IPS-15b (cell line): ENCODE measurements around the gene CEMP1.
"Not testable (repeated sequence)": the region's sequence is repeated elsewhere in the genome, so short reads cannot be mapped to it uniquely, and the experiment has no call there.

Experiments
- H3K27me3 ChIP-seq: one replicate; pipeline ENCODE4 v1.6.1; 2013; ENCODE audit warnings: low read length; ENCODE audit not compliant: control insufficient read depth, insufficient read depth
- H3K36me3 ChIP-seq: one replicate; pipeline ENCODE4 v1.6.1; 2013; ENCODE audit warnings: low read length; ENCODE audit not compliant: control insufficient read depth, insufficient read depth
- H3K4me1 ChIP-seq: one replicate; pipeline ENCODE4 v1.6.1; 2013; ENCODE audit warnings: mild to moderate bottlenecking, low read length; ENCODE audit not compliant: control insufficient read depth, insufficient read depth
- H3K4me3 ChIP-seq: one replicate; pipeline ENCODE4 v1.5.1; 2013; ENCODE audit warnings: low read depth, low read length
- H3K9ac ChIP-seq: one replicate; pipeline ENCODE4 v1.6.1; 2013; ENCODE audit warnings: low read depth, mild to moderate bottlenecking, low read length
- H3K9me3 ChIP-seq: one replicate; pipeline ENCODE4 v1.6.1; 2013; ENCODE audit warnings: mild to moderate bottlenecking, low read length; ENCODE audit not compliant: control insufficient read depth, insufficient read depth

Gene CEMP1

DNA sequence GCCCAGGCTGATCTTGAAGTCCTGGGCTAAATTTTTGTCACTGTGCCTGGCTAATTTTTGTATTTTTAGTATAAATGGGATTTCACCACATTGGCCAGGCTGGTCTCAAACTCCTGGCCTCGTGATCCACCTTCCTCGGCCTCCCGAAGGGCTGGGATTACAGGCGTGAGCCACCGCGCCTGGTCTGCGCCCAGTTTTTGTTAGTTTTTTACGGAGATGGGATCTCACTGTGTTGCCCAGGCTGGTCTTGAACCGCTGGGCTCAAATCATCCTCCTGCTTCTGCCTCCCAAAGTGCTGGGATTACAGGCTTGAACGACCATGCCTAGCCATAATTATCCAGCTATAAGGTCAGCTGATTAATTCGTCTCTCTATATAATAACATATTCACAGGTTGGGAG is 2.7 kb upstream of the CEMP1 start:
- no peaks in the 10 kb centered on the region for H3K4me1 ChIP-seq
- no peak overlapping the region for H3K9ac ChIP-seq
- no peaks in the 10 kb centered on the region for H3K27me3 ChIP-seq
- H3K9me3 ChIP-seq, result no peaks in the 10 kb centered on the region
- H3K36me3 ChIP-seq, result peaks cover 13% of the 10 kb centered on the region
- no peak overlapping the region for H3K4me3 ChIP-seq

DNA sequence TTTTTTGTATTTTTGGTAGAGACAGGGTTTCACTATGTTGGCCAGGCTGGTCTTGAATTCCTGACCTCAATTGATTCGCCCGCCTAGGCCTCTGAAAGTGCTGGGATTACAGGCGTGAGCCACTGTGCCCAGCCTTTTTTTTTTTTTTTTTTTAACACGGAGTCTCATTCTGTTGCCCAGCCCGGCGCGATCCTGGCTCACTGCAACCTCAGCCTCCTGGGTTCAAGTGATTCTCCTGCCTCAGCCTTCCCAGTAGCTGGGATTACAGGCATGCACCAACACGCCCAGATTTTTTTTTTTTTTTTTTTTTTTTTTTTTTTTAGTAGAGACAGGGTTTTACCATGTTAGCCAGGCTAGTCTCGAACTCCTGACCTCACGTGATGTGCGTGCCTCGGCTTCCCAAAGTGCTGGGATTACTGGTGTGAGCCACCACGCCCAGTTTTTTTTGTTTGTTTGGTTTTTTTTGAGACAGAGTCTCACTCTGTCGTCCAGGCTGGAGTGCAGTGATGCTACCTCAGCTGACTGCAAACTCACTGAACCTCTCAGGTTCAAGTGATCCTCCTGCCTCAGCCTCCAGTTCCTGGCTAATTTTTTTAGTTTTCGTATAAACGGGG is 2.0 kb upstream of the CEMP1 start:
- Histone ChIP-seq H3K36me3 (peaks cover 19% of the 10 kb centered on the region), H3K4me3 (peak overlapping the region; percentile 76)
- H3K27me3 ChIP-seq, H3K9me3 ChIP-seq, H3K4me1 ChIP-seq, H3K9ac ChIP-seq: not testable (repeated sequence)

DNA sequence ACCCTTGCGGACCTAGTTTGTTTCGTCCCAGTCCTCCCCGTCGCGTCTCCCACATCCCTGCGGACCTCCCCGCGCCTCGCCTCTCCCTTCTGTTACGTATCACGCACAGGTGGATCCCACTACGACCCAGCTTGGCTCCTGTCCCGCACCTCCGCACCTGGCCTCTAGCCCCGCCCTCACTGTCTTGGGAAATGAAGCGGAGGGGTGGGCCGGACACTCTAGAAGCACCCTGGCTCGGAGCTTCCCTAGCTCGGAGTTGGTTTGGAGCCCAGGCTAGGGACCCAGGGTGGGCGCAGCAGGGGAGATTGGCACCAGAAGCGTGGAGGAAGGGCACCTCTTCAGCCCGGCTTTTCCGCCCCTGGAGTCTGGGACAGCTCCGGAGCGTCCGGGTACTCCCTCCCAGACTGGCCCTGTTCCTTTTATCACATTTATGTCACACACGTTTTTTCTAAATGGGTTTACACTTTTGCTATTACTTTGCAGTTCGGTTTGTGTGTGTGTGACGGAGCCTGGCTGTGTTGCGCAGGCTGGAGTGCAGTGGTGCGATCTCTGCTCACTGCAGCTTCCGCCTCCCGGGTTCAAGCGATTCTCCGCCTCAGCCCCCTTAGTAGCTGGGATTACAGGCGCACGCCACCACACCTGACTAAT is 1.4 kb upstream of the CEMP1 start:
- Histone ChIP-seq H3K27me3 (no peaks in the 10 kb centered on the region), H3K36me3 (peaks cover 24% of the 10 kb centered on the region), H3K9ac (peak overlapping the region; percentile 79), H3K4me3 (peak overlapping the region; percentile 76), H3K9me3 (no peaks in the 10 kb centered on the region), H3K4me1 (no peaks in the 10 kb centered on the region)

DNA sequence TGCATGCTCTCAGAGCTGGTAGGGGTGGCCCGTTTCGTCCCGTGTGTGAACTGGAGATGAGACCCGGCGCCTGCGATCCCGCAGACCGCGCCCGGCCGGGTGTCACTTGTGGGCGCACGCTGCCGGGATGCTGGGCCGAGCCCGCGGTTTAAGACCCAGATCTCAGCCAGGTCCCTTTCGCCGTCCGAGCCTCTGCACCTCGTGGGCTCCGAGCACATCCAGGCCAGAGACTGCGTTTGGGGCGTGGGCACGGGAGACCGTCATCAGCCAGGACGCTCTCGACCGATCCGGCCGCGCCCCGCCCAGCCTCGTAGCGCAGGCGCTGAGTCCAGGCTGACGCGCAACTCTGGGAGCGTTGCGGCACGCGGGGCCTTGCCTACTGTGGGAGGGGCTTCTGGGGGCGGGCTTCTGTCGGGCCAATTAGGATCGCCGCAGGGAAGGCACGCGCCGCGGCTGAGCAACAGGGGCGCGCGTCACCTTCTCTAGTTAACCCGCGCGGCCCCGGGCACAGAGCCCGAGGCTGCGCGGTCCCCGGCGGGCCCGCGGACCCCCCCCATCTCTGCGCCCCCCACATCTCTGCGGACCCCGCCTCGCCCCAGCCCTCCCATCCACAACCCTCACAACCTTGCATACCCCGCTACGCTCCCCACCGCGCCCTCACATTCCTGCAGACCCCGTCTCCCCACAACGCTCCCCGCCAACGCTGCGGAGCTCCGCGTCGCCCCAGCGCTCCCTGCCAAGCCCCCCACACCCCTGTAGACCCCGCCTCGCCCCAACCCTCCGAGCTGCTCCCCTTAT is 687 bp upstream of the CEMP1 start:
- Histone ChIP-seq H3K9ac (peak overlapping the region; percentile 79), H3K36me3 (peaks cover 26% of the 10 kb centered on the region), H3K4me1 (no peaks in the 10 kb centered on the region), H3K27me3 (no peaks in the 10 kb centered on the region), H3K4me3 (peak overlapping the region; percentile 76), H3K9me3 (no peaks in the 10 kb centered on the region)

DNA sequence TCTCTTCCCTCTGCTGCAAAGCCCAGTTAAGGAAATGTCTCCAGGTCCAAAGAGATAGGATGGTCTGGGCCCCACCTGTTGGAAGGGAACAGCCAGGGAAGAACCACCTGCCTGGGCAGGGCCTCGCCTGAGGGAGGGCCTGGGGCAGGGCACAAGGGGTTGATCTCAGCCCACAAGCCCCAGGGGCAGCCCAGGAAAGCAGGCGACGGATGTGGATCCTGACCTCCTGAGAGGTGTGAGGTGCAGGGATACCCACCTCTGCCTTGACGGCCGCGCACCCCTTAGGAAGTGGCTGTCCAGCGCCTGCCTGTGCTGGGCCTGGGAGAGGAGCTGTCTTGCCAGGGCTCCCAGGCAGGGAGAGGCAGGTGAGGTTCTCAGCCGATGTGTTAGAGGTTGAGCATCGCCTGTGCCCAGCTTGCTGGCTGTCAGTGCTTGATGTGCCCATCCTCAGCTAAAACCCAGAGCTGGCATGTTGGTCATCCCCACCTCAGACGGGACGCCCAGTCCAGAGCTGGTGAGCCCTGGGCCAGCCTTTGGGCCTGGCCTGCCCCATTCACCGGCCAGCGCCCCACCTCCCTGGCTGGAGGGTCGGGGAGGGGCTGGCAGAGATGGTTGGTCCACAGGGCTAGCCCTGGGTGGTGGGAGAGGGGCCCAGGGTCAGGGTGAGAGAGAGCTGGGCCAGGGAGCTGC is 434 bp downstream of the CEMP1 start:
- H3K36me3 ChIP-seq, result peaks cover 29% of the 10 kb centered on the region
- no peaks in the 10 kb centered on the region for H3K27me3 ChIP-seq
- no peak overlapping the region for H3K9ac ChIP-seq
- peak overlapping the region; percentile 71 for H3K4me3 ChIP-seq
- no peaks in the 10 kb centered on the region for H3K9me3 ChIP-seq
- no peaks in the 10 kb centered on the region for H3K4me1 ChIP-seq

DNA sequence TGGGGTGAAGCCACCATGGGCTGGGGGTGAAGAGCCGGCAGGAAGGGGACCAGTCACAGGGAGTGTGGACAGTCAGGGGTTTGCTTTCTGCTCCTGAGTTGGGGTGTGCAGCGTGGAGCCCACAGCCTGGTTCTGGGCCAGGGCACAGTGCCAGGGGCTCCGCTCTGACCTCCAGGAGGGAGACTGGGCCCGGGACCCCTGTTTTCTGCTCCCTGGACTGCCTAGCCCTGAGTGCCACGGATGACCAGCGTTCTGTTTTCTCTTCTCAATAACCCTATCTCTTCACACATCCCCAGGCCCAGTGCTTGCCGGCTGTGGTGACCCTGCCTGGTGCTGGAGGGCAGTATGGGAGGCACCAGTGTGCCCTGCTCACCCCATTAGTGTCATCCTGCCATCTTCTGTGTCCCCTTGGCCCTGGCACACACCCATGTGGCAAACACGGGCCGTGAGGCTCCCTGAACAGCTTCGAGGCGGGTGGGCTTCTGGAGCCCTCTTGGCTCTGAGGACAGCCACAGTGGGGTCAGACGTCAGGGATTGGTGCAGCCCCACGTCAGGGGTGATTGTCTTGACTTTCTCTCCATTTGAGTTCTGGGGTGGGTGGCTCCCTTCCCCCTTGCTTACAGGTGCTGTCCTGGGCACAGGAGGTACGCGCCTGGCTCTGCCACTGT is 1.1 kb downstream of the CEMP1 start:
- no peaks in the 10 kb centered on the region for H3K9me3 ChIP-seq
- peaks cover 29% of the 10 kb centered on the region for H3K36me3 ChIP-seq
- no peak overlapping the region for H3K4me3 ChIP-seq
- no peaks in the 10 kb centered on the region for H3K4me1 ChIP-seq
- H3K27me3 ChIP-seq, result no peaks in the 10 kb centered on the region
- no peak overlapping the region for H3K9ac ChIP-seq

DNA sequence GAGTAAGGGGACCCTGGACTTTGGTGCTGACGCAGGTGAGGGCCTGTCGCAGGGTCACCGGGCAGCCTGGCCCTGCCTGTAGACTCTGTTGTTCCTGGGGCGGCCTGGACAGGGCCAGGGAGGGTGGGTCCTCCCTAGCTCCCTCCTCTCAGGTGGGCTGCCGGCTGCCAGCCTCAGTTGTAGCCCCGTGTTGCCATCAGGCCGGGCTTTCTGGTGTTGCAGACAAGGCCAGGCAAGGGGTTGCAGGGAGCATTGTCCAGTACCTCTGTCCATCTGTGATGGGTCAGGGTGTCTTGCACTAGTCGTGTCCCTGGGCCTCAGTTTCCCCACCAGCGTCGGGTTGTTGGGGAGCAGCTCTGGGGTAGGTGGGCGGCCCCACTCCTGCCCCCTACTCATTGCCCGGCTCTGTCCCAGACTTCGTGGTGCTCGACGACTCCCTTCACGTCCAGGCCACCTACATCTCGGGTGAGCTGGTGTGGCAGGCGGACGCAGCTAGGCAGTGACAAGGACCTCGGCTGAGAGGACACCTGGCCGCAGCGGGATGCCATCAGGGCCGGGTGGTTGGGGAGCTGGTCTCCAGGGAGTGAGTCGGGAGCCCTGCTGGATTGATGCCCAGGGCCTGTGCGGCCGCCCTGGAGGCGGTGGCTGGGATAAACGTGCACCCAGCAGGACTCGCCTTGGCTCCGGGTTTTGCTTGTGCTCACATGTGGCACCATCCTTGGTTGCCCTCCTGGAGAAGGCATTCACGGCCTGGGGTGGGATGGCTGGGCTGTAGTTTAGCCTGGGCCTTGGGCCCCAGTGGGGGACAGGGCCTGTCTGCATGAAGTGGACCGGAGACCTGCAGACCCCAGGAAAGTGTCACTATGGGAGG is 1.9 kb downstream of the CEMP1 start:
- Histone ChIP-seq H3K9ac (no peak overlapping the region), H3K36me3 (peaks cover 33% of the 10 kb centered on the region), H3K4me3 (no peak overlapping the region), H3K9me3 (no peaks in the 10 kb centered on the region), H3K27me3 (no peaks in the 10 kb centered on the region), H3K4me1 (no peaks in the 10 kb centered on the region)

DNA sequence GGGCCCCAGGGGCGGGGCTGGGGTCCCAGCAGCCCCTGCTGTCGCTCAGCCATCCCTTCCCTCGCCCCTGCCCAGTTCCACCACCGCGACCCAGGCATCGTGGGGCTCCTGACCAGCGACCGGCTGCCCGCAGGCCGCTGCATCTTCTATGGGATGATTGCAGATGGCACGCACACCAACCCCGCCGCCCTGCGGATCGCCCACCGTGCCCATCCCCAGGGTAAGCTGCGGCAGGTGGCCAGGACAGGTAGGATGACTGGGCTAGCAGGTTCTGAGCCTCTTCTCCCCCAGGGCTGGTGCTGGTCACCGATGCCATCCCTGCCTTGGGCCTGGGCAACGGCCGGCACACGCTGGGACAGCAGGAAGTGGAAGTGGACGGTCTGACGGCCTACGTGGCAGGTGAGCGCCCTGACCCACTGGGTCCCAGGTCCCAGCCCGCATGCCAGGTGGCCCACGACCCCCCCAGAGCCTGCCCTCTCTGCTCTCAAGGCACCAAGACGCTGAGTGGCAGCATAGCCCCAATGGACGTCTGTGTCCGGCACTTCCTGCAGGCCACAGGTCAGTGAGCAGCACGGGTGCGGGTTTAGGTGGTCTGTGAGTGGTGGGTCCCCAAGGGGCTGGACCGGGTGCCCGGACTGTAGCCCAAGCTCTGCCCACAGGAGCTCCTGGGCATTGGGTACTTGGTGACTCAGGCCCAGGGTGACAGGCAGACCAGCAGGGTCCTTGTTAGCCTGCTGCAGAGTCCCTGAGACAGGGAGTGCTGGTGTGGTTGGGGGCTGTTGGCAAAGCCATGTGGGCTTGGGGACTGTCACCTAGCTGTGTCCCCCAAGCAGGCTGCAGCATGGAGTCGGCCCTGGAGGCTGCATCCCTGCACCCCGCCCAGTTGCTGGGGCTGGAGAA is 2.8 kb downstream of the CEMP1 start:
- H3K9me3 ChIP-seq, result no peaks in the 10 kb centered on the region
- H3K36me3 ChIP-seq, result peaks cover 40% of the 10 kb centered on the region
- H3K4me1 ChIP-seq, result no peaks in the 10 kb centered on the region
- no peak overlapping the region for H3K9ac ChIP-seq
- no peak overlapping the region for H3K4me3 ChIP-seq
- H3K27me3 ChIP-seq, result no peaks in the 10 kb centered on the region

DNA sequence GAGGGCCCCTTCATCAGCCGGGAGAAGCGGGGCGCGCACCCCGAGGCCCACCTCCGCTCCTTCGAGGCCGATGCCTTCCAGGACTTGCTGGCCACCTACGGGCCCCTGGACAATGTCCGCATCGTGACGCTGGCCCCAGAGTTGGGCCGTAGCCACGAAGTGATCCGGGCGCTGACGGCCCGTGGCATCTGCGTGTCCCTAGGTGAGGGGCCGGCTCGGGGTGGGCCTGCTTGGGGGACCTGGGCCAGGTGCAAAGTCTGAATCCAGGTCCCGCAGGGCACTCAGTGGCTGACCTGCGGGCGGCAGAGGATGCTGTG is 3.5 kb downstream of the CEMP1 start:
- H3K9me3 ChIP-seq, result no peaks in the 10 kb centered on the region
- H3K27me3 ChIP-seq, result no peaks in the 10 kb centered on the region
- H3K36me3 ChIP-seq, result peaks cover 43% of the 10 kb centered on the region
- no peak overlapping the region for H3K4me3 ChIP-seq
- no peaks in the 10 kb centered on the region for H3K4me1 ChIP-seq
- no peak overlapping the region for H3K9ac ChIP-seq

DNA sequence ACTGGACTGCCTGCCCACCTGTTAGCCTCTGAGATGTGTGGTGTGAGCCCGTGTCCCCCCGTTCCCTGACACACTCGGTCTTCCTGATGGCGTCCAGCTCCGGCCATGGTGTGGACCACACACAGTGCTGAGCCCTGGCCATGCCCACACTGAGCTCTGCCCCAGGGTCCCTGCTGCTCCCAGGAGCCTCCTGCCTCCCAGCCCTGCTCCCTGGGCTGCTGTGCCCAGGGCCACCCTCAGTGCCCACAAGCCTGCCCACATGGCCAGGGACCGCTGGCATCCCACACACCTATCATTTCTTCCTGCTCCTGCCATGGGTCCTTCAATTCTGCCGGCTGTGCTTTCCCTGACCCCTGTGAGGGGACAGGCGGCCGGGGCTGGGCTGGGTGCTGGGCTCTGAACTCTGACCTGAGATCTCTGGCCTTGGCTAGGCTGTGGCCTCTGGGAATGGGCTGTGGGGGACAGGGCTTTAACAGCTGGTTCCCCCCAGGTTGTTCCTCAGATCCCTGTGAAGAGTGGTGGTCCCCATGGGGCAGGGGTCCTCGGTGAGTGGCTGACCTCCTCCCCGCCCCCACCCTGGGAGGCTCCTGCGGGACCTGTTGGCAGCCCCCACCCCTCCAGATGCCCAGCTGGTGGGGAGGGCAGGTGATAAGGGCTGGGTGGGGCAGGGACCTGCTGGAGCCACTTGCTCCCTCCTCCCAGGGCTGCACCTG is 4.0 kb downstream of the CEMP1 start:
- peaks cover 43% of the 10 kb centered on the region for H3K36me3 ChIP-seq
- no peak overlapping the region for H3K4me3 ChIP-seq
- no peaks in the 10 kb centered on the region for H3K9me3 ChIP-seq
- H3K27me3 ChIP-seq, result no peaks in the 10 kb centered on the region
- no peak overlapping the region for H3K9ac ChIP-seq
- H3K4me1 ChIP-seq, result no peaks in the 10 kb centered on the region
